DND-41 (cell line): ENCODE results near the gene CAPN12.

Experiments used
- ATAC-seq: fragments of 200-7000 bp; cut with Tn5 transposase; 3 replicates; pipeline ENCODE4 v1.9.1; 2021; ENCODE audit warnings: low read depth; ENCODE audit not compliant: insufficient read depth
- DNase-seq: peaks from one replicate; pipeline ENCODE4 v3.0.0-alpha.2; 2020
- H2AFZ ChIP-seq: 2 replicates; pipeline ENCODE4 v1.6.0; 2012; ENCODE audit warnings: low read depth, low read length
- H3K27ac ChIP-seq: 2 replicates; pipeline ENCODE4 v1.5.1; 2012; ENCODE audit warnings: low read length, inconsistent platforms
- H3K27me3 ChIP-seq: fragments of 200-600 bp; sonication (generic); 2 replicates; pipeline ENCODE4 v1.6.0; 2012; ENCODE audit warnings: low read length, mild to moderate bottlenecking, inconsistent platforms; ENCODE audit not compliant: insufficient read depth, poor library complexity
- H3K36me3 ChIP-seq: 2 replicates; pipeline ENCODE4 v1.5.1; 2012; ENCODE audit warnings: low read length, inconsistent platforms; ENCODE audit not compliant: insufficient read depth
- H3K4me1 ChIP-seq: 2 replicates; pipeline ENCODE4 v1.5.1; 2012; ENCODE audit warnings: mild to moderate bottlenecking, low read length; ENCODE audit not compliant: insufficient read depth
- H3K4me2 ChIP-seq: 2 replicates; pipeline ENCODE4 v1.6.0; 2012; ENCODE audit warnings: mild to moderate bottlenecking, moderate library complexity, low read length, inconsistent platforms; ENCODE audit not compliant: insufficient read depth
- H3K4me3 ChIP-seq, 2 experiments: fragments of 200-600 bp in 1 of 2; shearing (Covaris generic) in 1 of 2; 2 replicates each; pipeline ENCODE4 v1.5.1; 2012 to 2016; ENCODE audit warnings: inconsistent platforms in 2 of 2, low read length in 2 of 2, mild to moderate bottlenecking in 2 of 2, low read depth in 1 of 2, moderate library complexity in 1 of 2
- H3K79me2 ChIP-seq: 2 replicates; pipeline ENCODE4 v1.6.0; 2012; ENCODE audit warnings: low read length, inconsistent platforms; ENCODE audit not compliant: insufficient read depth
- H3K9ac ChIP-seq: 2 replicates; pipeline ENCODE4 v1.6.0; 2012; ENCODE audit warnings: low read depth, mild to moderate bottlenecking, inconsistent platforms, low read length, moderate library complexity
- H3K9me3 ChIP-seq: 2 replicates; pipeline ENCODE4 v1.5.1; 2012; ENCODE audit warnings: low read length, moderate library complexity, mild to moderate bottlenecking, inconsistent platforms; ENCODE audit not compliant: insufficient read depth, severe bottlenecking
- H4K20me1 ChIP-seq: 2 replicates; pipeline ENCODE4 v1.6.0; 2012; ENCODE audit warnings: low read length; ENCODE audit not compliant: insufficient read depth
- EZH2 ChIP-seq: IDR thresholded peaks from 3 replicates; pipeline ENCODE4 v1.6.1; 2012; ENCODE audit warnings: borderline replicate concordance, low read depth, mild to moderate bottlenecking, moderate library complexity, low read length, inconsistent platforms; ENCODE audit not compliant: severe bottlenecking
- TF ChIP-seq, protein P1 (sequence below): IDR thresholded peaks from 2 replicates; pipeline ENCODE4 v1.5.1; 2012; ENCODE audit warnings: borderline replicate concordance, low read length, moderate library complexity, mild to moderate bottlenecking; ENCODE audit not compliant: poor library complexity, severe bottlenecking; ENCODE audit errors: extremely low read depth

Gene CAPN12

DNA sequence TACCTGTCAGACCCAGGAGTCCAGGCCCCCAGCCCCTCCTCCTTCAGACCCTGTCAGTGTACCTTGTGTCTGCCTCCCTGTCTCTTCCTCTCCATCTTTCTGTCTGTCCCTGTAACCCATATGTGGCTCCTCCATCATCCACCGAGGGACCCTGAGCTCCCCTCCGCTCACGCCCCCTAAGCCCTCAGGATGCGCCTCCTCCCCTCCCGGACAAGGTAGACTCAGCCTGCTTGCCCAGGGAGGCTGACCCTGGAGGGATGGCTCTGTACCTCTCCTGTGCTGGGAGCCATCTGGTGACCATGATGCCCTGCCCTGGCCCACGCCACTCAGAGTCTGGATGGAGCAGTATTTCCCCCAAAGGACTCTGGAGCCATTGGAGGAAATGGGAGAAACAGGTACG is 1.0 kb upstream of the CAPN12 start:
- Histone ChIP-seq H3K9me3 (no peaks in the 10 kb centered on the region), H4K20me1 (no peaks in the 10 kb centered on the region), H3K27me3 (no peaks in the 10 kb centered on the region), H3K79me2 (no peaks in the 10 kb centered on the region), H3K4me3 (no peak overlapping the region), H3K27ac (no peak overlapping the region), H3K36me3 (no peaks in the 10 kb centered on the region), H3K9ac (no peak overlapping the region), H3K4me1 (no peaks in the 10 kb centered on the region), H3K4me2 (no peak overlapping the region), H2AFZ (no peak overlapping the region)
- TF ChIP-seq, protein P1, sequence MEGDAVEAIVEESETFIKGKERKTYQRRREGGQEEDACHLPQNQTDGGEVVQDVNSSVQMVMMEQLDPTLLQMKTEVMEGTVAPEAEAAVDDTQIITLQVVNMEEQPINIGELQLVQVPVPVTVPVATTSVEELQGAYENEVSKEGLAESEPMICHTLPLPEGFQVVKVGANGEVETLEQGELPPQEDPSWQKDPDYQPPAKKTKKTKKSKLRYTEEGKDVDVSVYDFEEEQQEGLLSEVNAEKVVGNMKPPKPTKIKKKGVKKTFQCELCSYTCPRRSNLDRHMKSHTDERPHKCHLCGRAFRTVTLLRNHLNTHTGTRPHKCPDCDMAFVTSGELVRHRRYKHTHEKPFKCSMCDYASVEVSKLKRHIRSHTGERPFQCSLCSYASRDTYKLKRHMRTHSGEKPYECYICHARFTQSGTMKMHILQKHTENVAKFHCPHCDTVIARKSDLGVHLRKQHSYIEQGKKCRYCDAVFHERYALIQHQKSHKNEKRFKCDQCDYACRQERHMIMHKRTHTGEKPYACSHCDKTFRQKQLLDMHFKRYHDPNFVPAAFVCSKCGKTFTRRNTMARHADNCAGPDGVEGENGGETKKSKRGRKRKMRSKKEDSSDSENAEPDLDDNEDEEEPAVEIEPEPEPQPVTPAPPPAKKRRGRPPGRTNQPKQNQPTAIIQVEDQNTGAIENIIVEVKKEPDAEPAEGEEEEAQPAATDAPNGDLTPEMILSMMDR: no peak
- TF ChIP-seq EZH2: no peak
- DNase-seq: no peak
- no peak for ATAC-seq

DNA sequence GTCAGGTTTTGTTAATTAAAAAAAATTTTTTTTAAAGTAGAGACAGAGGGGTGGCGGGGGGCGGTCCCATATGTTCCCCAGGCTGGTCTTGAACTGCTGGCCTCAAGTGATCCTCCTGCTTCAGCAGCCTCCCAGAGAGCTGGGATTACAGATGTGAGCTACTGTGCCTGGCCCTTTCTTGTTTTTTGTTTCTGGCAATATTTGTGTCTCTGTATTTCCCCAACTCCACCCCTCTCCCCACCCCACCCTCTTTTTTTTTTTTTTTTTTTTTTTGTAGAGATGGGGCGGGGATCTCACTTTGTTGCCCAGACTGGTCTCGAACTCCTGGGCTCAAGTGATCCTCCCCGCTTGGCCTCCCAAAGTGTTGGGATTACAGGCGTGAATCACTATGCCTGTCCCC is 600 bp upstream of the CAPN12 start:
- Histone ChIP-seq H4K20me1 (no peaks in the 10 kb centered on the region), H3K4me2 (no peak overlapping the region), H3K4me1 (no peaks in the 10 kb centered on the region), H3K79me2 (no peaks in the 10 kb centered on the region), H3K27ac (no peak overlapping the region), H2AFZ (no peak overlapping the region), H3K9me3 (no peaks in the 10 kb centered on the region), H3K4me3 (no peak overlapping the region), H3K27me3 (no peaks in the 10 kb centered on the region), H3K9ac (no peak overlapping the region), H3K36me3 (no peaks in the 10 kb centered on the region)
- DNase-seq (no peak), ATAC-seq (no peak)
- no peak for TF ChIP-seq EZH2
- TF ChIP-seq, protein P1: no peak

DNA sequence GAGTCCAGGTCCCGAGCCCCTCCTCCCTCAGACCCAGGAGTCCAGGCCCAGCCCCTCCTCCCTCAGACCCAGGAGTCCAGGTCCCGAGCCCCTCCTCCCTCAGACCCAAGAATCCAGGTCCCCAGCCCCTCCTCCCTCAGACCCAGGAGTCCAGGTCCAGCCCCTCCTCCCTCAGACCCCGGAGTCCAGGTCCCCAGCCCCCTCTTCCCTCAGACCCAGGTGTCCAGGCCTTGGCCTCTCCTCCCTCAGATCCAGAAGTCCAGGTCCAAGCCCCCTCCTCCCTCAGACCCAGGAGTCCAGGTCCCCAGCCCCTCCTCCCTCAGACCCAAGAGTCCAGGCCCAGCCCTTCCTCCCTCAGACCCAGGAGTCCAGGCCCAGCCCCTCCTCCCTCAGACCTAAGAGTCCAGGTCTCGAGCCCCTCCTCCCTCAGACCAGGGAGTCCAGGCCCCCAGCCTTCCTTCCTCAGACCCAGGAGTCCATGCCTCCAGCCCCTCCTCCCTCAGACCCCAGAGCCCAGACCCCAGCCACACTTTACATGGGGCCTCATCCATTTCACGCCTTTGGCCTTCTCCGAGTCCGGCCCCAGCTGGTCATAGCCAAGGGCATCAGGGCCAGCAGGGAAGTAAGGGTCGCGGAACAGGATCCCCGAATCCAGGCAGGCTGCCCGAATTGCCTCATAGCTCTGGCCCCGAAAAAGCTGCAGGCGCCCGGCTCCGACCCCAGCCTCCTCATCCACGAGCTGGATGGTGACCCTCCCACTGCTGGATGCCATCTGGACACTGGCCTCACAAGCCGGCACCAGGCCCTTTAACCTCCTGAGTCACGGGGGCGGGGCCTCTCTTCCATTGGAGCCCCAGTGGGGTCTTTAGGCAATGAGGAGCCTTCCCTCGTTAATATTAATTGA is 628 bp downstream of the CAPN12 start:
- no peak for ATAC-seq
- TF ChIP-seq EZH2: no peak
- TF ChIP-seq, protein P1: no peak
- H3K9ac ChIP-seq: no peak overlapping the region
- H3K4me3 ChIP-seq: no peak overlapping the region
- H3K9me3 ChIP-seq: no peaks in the 10 kb centered on the region
- H3K4me1 ChIP-seq: no peaks in the 10 kb centered on the region
- no peak for DNase-seq
- no peak overlapping the region for H2AFZ ChIP-seq
- H3K79me2 ChIP-seq: no peaks in the 10 kb centered on the region
- no peaks in the 10 kb centered on the region for H3K36me3 ChIP-seq
- H3K4me2 ChIP-seq: no peak overlapping the region
- no peaks in the 10 kb centered on the region for H3K27me3 ChIP-seq
- H4K20me1 ChIP-seq: peaks cover 2% of the 10 kb centered on the region; the same call in 1 of the 2 replicates
- H3K27ac ChIP-seq: no peak overlapping the region
